DMS79 treated with DMSO at 0.1 percent for 48 hours (cell line): ENCODE results near the gene ALX3.
"Not testable (repeated sequence)": the region's sequence is repeated elsewhere in the genome, so short reads cannot be mapped to it uniquely, and the experiment has no call there.

ENCODE experiments used
- DNase-seq: peaks from one replicate; lab custom pipeline; 2025; lab: John Stamatoyannopoulos, UW

ALX3 gene

GRCh38 chr1:110089561-110090275 lies 19.2 kb upstream of the ALX3 start:
- no peak for DNase-seq

GRCh38 chr1:110088739-110089316 lies 18.4 kb upstream of the ALX3 start:
- DNase-seq: no peak

- DNase-seq: peak; percentile 29
Observed at GRCh38 chr1:110087812-110088738, 17.6 kb upstream of the ALX3 start.

GRCh38 chr1:110086961-110087360 lies 16.5 kb upstream of the ALX3 start:
- DNase-seq: no peak

- no peak for DNase-seq
Observed at GRCh38 chr1:110085671-110086070, 15.2 kb upstream of the ALX3 start.

GRCh38 chr1:110084227-110085078 lies 14.0 kb upstream of the ALX3 start:
- no peak for DNase-seq

- DNase-seq: no peak
Observed at GRCh38 chr1:110083866-110084226, 13.4 kb upstream of the ALX3 start.

GRCh38 chr1:110083061-110083865 lies 12.8 kb upstream of the ALX3 start:
- no peak for DNase-seq

GRCh38 chr1:110082477-110082876 lies 12.0 kb upstream of the ALX3 start:
- no peak for DNase-seq

GRCh38 chr1:110081061-110081460 lies 10.6 kb upstream of the ALX3 start:
- no peak for DNase-seq

- not testable (repeated sequence) for DNase-seq
Observed at GRCh38 chr1:110079995-110080394, 9.5 kb upstream of the ALX3 start.

GRCh38 chr1:110076789-110077500 lies 6.5 kb upstream of the ALX3 start:
- peak; percentile 86 for DNase-seq

GRCh38 chr1:110074166-110074565 lies 3.7 kb upstream of the ALX3 start:
- no peak for DNase-seq

GRCh38 chr1:110070282-110070669 lies 196 bp downstream of the ALX3 start:
- DNase-seq: no peak

- DNase-seq: no peak
Observed at GRCh38 chr1:110069404-110070281, 829 bp downstream of the ALX3 start.

- no peak for DNase-seq
Observed at GRCh38 chr1:110068646-110069403, 1.6 kb downstream of the ALX3 start.

- no peak for DNase-seq
Observed at GRCh38 chr1:110067893-110068645, 2.4 kb downstream of the ALX3 start.

GRCh38 chr1:110067479-110067892 lies 3.0 kb downstream of the ALX3 start:
- DNase-seq: no peak
